ENCODE measurements around the gene VDAC1. TPM values are rescaled to one million over a fixed set of nuclear protein-coding genes. Genes with fewer than 3 reads are reported as not detected.

The VDAC1 gene
- total RNA-seq, 1 donor from 2014 or later, result 189 TPM

- no peak for DNase-seq (ENCODE audit: low read depth in 2 of 2)
These were observed 21.0 kb upstream of the VDAC1 start for GRCh38 chr5:134025786-134026185.

DNA sequence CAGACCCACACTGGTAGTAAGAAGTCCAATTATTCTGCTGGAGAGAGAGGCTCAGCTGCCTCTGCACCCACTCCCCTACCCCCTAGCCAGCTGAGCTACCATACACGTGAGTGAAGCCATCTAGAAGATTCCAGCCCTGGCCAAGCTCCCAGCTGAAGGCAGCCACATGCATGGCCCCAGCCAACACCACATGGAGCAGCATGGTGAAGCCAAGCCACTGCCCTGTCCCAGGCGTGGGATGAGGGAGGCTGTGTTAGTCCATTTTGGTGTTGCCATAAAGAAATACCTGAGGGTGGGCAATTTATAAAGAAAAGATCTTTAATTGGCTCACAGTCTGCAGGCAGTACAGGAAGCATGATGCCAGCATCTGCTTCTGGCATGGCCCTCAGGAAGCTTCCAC, 20.0 kb upstream of the VDAC1 start:
- DNase-seq (ENCODE audit: low read depth in 2 of 2), result no peak

DNA sequence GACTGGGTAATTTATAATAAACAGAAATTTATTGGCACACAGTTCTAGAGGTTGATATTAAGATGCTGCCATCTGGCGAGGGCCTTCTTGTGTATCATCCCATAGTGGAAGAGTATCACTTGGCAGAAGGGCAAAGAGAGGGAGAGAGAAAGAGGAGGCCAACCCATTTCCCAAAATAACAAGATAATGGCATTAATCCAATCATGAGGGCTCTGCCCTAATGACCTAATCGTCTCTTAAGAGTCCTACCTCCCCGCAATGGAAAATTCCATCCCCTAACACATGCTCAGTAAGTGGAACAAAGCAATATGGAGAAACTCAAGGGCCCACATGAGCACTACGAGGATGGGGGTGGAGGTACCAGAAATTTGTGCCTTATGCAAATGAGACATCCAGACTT, 17.6 kb upstream of the VDAC1 start:
- DNase-seq (ENCODE audit: low read depth in 2 of 2), result no peak

DNA sequence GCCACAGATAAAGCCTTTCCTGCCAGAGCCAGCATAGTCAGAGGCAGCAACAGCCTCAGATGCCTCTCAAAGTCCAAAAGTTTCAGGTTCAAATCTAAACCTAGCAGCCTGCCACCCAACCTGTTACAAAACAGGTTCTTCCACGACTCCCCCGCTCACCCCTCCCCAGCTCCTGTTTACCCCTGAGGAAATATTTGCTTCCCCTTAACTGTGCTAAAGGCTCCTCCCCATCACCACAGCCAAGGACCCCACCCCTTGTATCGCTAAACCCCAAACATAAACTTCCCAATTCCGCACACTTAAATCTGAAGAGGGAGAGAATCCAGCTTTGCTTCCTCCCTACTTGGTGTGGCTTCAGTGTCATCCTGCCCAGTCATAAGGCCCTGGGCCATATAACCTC, 15.4 kb upstream of the VDAC1 start:
- no peak for DNase-seq (ENCODE audit: low read depth in 2 of 2)

DNA sequence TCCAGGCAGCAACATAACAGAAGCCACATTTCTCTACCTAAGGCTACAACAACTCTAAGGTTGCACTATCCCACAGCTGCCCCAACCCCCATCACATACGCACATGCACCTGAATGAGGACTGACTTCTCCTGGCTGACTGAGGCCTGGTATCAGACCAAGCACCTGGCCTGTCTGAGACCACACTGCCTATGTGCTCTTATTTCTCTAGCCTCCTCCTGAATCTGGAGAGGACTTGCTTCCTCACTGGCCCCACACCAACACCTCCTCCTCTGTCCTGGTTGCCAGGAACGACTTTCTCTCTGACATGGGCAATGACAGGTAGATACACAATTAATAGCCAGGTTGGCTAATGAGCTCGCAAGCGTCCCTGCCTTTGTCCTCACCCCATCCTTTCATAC, 14.9 kb upstream of the VDAC1 start:
- DNase-seq (ENCODE audit: low read depth in 2 of 2), result no peak

GRCh38 chr5:134018986-134019316, 14.2 kb upstream of the VDAC1 start:
- DNase-seq (ENCODE audit: low read depth in 2 of 2), result no peak

DNA sequence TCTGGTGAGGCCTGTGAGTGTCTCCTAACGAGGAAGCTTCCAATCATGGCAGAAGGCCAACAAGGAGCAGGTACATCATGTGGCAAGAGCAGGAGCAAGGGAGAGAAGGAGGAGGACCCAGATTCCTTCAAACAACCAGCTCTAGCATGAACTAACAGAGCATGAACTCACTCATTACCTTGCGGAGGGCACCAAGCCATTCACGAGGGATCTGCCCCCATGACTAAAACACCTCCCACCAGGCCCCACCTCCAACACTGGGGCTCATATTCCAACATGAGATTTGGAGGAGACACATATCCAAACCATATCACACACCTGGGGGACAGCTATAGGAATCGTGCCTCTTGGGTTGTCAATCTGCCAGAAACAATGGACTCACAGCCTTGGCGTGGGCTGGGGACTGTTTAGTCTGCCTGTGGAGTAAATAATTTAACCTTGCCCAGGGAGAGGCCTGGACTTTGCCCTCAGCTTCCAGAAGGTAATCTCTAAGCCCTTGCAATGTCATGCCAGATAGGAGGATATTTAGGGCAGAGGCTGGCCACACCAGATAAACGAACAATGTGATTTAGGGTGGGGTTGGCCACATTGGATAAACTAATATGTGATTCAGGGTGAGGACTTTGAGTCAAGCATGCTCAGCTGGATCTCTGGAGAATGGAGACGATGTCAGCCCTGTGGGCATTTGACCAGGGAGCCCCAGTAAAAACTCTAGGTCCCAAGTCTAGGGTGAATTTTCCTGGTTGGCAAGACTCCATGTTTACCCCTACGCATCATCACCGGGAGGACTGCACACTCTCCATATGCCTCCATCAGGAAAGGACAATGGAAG, 13.6 kb upstream of the VDAC1 start:
- no peak for DNase-seq (ENCODE audit: low read depth in 2 of 2)

- no peak for DNase-seq (ENCODE audit: low read depth in 2 of 2)
These were observed 3.5 kb upstream of the VDAC1 start for GRCh38 chr5:134008266-134008749.

- no peak for DNase-seq (ENCODE audit: low read depth in 2 of 2)
These were observed 2.9 kb upstream of the VDAC1 start for GRCh38 chr5:134007581-134008265.

- no peak for DNase-seq (ENCODE audit: low read depth in 2 of 2)
These were observed 1.3 kb upstream of the VDAC1 start for GRCh38 chr5:134006115-134006514.

GRCh38 chr5:134005417-134006061, 764 bp upstream of the VDAC1 start:
- DNase-seq (ENCODE audit: low read depth in 2 of 2), result no peak

- DNase-seq (ENCODE audit: low read depth in 2 of 2), result peak; percentile 54 to 63
These were observed 754 bp downstream of the VDAC1 start for GRCh38 chr5:134003817-134004625.

DNA sequence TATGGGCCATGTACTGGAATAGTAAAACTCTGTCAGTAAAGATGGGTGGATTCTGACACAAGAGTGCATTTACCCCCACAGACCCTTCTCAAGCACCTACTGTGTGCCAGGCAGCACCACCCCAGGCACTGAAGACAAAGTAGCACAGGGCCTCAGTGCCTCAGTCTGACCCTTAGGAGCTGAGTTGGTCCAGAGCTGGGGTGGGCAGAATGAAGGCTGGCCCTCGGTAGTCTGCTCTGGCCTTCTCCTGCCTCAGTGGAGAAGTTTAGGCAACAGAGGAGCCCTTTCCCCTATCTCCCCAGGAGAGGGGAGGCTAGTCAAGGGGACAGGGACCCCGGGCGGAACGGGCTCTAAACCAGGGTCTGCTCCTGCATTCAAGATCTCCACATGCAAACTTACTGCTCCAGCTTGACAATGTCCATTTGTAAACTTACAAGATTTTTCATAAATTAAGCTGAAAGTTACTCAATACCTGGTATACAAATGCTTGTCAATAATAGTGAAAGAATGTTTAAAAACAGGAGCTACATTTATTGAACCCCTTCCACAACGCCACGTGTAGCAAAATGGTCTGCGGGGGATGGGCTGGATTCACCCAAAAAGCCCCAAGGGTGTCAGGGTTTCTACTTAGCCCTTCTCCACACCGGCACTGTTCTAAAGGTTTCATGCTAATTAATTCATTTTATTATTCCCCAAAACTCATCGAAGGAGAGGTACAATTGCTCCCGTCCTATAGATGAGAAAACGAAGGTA, 1.5 kb downstream of the VDAC1 start:
- DNase-seq (ENCODE audit: low read depth in 2 of 2), result no peak

DNA sequence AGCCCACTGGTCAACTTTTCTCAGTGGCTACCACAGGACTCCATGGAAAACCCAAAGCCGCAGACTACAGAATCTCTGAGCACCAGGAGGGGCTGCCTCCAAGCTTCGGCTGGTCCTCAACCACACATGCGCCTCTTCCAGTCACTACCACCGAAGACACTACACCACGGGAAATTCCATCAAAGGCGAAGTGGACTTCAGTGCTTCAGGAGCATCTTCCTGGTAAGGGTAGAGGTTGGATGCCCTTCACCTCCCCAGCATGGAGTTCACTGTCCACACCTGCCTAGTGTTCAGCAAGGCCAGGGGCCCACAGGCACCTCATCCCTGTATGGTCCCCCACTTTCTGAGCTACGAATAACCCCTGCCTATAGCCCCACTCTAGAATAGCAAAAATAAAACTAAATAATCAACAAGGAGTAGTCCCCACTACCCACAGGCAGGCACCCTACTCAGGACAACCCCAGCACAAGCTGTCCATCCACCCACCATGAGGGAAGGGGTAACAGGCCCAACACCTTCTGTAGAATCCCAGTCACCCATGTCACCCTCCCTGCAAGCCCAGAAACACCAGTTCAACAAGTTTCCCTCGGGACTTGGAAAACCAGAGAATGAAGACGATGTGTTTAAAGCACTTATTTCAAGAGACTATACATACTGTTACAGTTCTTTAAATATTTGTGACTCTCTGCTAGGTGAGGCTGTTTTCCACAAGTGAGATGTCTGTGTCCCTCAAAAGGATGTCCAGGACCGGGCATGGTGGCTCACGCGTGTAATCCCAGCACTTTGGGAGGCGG, 2.6 kb downstream of the VDAC1 start:
- DNase-seq (ENCODE audit: low read depth in 2 of 2), result no peak

DNA sequence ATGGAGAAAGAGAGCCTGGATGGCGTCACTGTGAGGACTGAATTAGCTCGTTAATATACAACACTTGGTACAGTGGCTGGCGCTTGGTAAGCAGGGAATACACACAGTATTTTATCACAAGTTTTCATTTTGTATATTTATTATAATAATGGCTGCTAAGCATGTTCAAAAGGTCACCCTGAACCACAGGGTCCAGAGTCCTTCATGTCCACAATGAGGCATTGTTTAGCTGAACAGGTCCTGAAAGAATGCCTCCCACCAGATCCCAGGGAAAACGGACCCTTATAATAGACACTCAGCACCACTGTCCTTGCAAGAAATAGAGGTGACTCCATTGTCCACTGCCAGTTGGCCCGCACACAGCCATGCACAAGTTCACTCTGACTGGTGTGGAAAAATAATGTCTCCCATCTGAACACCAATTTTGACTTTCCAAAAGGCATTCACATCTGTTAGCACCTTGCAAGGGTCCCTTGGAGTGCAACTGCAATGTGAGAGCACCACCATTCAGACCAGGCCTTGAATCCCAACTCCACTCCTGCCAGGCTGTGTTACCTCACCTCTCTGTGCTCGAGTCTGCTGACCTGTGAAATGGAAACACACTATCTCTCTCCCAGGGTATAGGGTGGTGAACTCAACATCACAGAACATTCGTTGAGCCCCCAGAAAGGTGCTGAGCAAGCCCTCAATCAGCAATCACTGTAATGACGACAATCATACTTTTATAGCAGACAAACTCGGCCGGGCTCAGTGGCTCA, 3.9 kb downstream of the VDAC1 start:
- DNase-seq (ENCODE audit: low read depth in 2 of 2), result no peak

DNA sequence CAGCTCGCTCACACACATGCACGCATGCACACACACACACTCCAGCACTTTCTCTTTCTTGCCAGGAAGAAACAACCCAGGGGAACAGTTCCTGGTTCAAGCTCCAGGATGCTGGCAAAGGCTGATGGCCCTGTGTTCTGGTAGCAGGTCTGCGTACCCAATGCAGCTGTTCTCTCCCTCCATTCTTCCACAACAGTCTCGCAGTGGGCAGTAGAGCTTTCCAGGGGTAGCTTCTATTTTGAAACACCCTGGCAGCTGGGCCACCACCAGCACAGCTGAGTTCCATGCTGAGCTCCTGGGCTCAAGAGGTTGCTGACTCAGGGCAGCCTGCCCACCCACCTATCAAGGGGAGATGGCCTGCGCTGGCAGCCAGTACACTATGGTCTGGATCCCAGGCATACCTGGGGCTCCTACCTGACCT, 4.7 kb downstream of the VDAC1 start:
- peak in 1 of 2 donors; percentile 16 for DNase-seq (ENCODE audit: low read depth in 2 of 2)

- DNase-seq (ENCODE audit: low read depth in 2 of 2), result no peak
These were observed 6.0 kb downstream of the VDAC1 start for GRCh38 chr5:133998807-133999206.

DNA sequence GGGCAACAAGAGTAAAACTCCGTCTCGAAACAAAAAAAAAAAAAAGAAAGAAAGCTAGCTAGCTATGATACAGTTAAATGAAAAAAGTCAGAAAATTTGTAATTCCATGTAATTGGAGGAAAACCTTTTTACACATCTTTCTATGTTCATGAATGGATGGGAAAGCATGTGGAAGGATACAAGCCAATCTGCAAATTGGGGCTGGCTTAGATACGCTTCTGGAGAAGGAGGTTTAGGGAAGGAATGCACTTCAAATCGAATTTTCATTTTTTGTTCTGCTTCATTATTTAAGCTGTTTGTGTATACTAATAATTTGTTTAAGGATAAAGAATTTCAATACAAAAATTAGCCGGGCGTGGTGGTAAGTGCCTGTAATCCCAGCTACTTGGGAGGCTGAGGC, 6.7 kb downstream of the VDAC1 start:
- no peak for DNase-seq (ENCODE audit: low read depth in 2 of 2)

GRCh38 chr5:133996683-133997252, 8.0 kb downstream of the VDAC1 start:
- DNase-seq (ENCODE audit: low read depth in 2 of 2), result peak in 1 of 2 donors; percentile 26
